ENCODE data around the gene CRLF1. TPM values are rescaled to one million over a fixed set of nuclear protein-coding genes. Genes with fewer than 3 reads are reported as not detected.

The CRLF1 gene
- total RNA-seq, 1 donor from 2014 or later, result 0.26 TPM

GRCh38 chr19:18647371-18647767 lies 40.8 kb upstream of the CRLF1 start:
- no peaks in the 10 kb centered on the region for H3K27me3 ChIP-seq (ENCODE audit: control insufficient read depth, insufficient read depth, low read length)
- no peak for FAIRE-seq

GRCh38 chr19:18646535-18647370 lies 40.2 kb upstream of the CRLF1 start:
- H3K4me3 ChIP-seq (ENCODE audit: low read depth, low read length), result no peak overlapping the region
- no peaks in the 10 kb centered on the region for H3K27me3 ChIP-seq (ENCODE audit: control insufficient read depth, insufficient read depth, low read length)
- H3K36me3 ChIP-seq (ENCODE audit: control insufficient read depth, insufficient read depth, low read length), result no peaks in the 10 kb centered on the region
- DNase-seq (ENCODE audit: low read depth), result no peak
- TF ChIP-seq CTCF (IDR thresholded peaks at IDR 0.05; ENCODE audit: insufficient read depth, low read length, severe bottlenecking), result no peak
- no peak for FAIRE-seq

More at GRCh38 chr19:18647371-18647767, 40.8 kb upstream of the CRLF1 start:
- H3K36me3 ChIP-seq (ENCODE audit: control insufficient read depth, insufficient read depth, low read length), result no peaks in the 10 kb centered on the region
- no peak overlapping the region for H3K4me3 ChIP-seq (ENCODE audit: low read depth, low read length)
- TF ChIP-seq CTCF (IDR thresholded peaks at IDR 0.05; ENCODE audit: insufficient read depth, low read length, severe bottlenecking), result no peak
- no peak for DNase-seq (ENCODE audit: low read depth)

DNA sequence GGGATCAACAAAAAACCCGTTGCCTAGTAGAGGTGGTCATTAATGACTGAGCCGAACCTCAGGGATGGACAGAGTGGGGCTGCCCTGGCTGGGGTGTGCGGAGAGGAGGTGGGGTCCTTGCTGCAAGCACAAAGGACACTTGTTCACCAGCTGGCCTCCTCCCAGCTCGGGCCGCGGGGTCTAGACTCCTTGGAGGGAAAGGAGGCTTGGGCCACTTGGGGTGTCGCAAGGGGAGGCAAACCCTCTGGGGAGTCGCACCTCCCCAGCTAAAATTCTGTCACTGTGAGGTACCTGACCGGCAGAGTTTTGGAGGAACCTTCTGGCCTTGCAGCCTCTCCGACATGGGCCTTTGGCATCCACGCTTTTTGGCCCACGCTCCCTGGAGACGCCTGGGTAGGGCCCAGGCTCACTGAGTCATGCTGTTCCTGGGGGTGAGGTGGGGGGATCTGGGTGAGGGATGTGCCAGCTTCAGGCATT lies 38.5 kb upstream of the CRLF1 start:
- FAIRE-seq, result no peak

GRCh38 chr19:18644196-18645034 lies 37.8 kb upstream of the CRLF1 start:
- TF ChIP-seq CTCF (IDR thresholded peaks at IDR 0.05; ENCODE audit: insufficient read depth, low read length, severe bottlenecking), result no peak
- Histone ChIP-seq H3K36me3 (ENCODE audit: control insufficient read depth, insufficient read depth, low read length) (no peaks in the 10 kb centered on the region), H3K27me3 (ENCODE audit: control insufficient read depth, insufficient read depth, low read length) (no peaks in the 10 kb centered on the region), H3K4me3 (ENCODE audit: low read depth, low read length) (no peak overlapping the region)
- FAIRE-seq (no peak), DNase-seq (ENCODE audit: low read depth) (peak; percentile 37)

More for the DNA sequence above, 38.5 kb upstream of the CRLF1 start:
- H3K4me3 ChIP-seq (ENCODE audit: low read depth, low read length), result no peak overlapping the region
- DNase-seq (ENCODE audit: low read depth), result no peak
- H3K27me3 ChIP-seq (ENCODE audit: control insufficient read depth, insufficient read depth, low read length), result no peaks in the 10 kb centered on the region
- TF ChIP-seq CTCF (IDR thresholded peaks at IDR 0.05; ENCODE audit: insufficient read depth, low read length, severe bottlenecking), result no peak
- no peaks in the 10 kb centered on the region for H3K36me3 ChIP-seq (ENCODE audit: control insufficient read depth, insufficient read depth, low read length)

GRCh38 chr19:18639706-18640243 lies 33.2 kb upstream of the CRLF1 start:
- no peak for DNase-seq (ENCODE audit: low read depth)

More at GRCh38 chr19:18639706-18640243, 33.2 kb upstream of the CRLF1 start:
- no peak for FAIRE-seq
- TF ChIP-seq CTCF (IDR thresholded peaks at IDR 0.05; ENCODE audit: insufficient read depth, low read length, severe bottlenecking), result no peak
- no peak overlapping the region for H3K4me3 ChIP-seq (ENCODE audit: low read depth, low read length)
- no peaks in the 10 kb centered on the region for H3K36me3 ChIP-seq (ENCODE audit: control insufficient read depth, insufficient read depth, low read length)
- no peaks in the 10 kb centered on the region for H3K27me3 ChIP-seq (ENCODE audit: control insufficient read depth, insufficient read depth, low read length)

Measured in bronchial epithelial cell (primary cell).